Kidney (tissue), 14 donors: ENCODE results near the gene SHROOM1. TPM values are rescaled to one million over a fixed set of nuclear protein-coding genes. Genes with fewer than 3 reads are reported as not detected.

Experiments used
- DNase-seq, 5 donors: peaks; one replicate each; pipeline ENCODE4 v3.0.0-alpha.2; 2013 to 2020
- FAIRE-seq: peaks from 2 replicates; lab custom pipeline; 2012; peaks lifted over from hg19 to GRCh38; lab: Jason Lieb, UNC
- H3K27ac ChIP-seq, 2 donors: one replicate each; pipeline ENCODE4 v1.7.0; 2013; ENCODE audit warnings: low read depth in 2 of 2, low read length in 2 of 2, inconsistent platforms in 1 of 2
- H3K27me3 ChIP-seq: one replicate; pipeline ENCODE4 v1.7.1; 2013; ENCODE audit warnings: low read length, inconsistent platforms; ENCODE audit not compliant: control insufficient read depth, insufficient read depth
- H3K36me3 ChIP-seq, 3 donors: one replicate each; pipeline versions ENCODE4 v1.7.0 to v1.7.1; 2013; ENCODE audit warnings: low read length in 3 of 3, control low read depth in 1 of 3, inconsistent platforms in 1 of 3; ENCODE audit not compliant: insufficient read depth in 3 of 3, control insufficient read depth in 2 of 3
- H3K4me1 ChIP-seq, 3 donors: one replicate each; pipeline versions ENCODE4 v1.7.0 to v1.7.1; 2013; ENCODE audit warnings: low read length in 3 of 3, inconsistent platforms in 1 of 3, low read depth in 1 of 3; ENCODE audit not compliant: control insufficient read depth in 2 of 3, insufficient read depth in 2 of 3
- H3K4me3 ChIP-seq, 3 donors: one replicate each; pipeline versions ENCODE4 v1.7.0 to v1.8.1; 2013; ENCODE audit warnings: low read length in 3 of 3, control low read depth in 1 of 3, inconsistent platforms in 1 of 3
- H3K9ac ChIP-seq, 3 donors: one replicate each; pipeline versions ENCODE4 v1.7.0 to v1.7.1; 2013; ENCODE audit warnings: low read length in 3 of 3, control low read depth in 1 of 3, inconsistent platforms in 1 of 3
- H3K9me3 ChIP-seq, 3 donors: one replicate each; pipeline versions ENCODE4 v1.7.0 to v1.7.1; 2013; ENCODE audit warnings: low read length in 3 of 3, control low read depth in 1 of 3, inconsistent platforms in 1 of 3; ENCODE audit not compliant: control insufficient read depth in 2 of 3, insufficient read depth in 1 of 3
- intact Hi-C: fragments of 100-400 bp; cut with DNase I; formaldehyde crosslinking; loops from one replicate; pipeline ENCODE4 v1.11.1; 2022
- polyA plus RNA-seq: library from polyadenylated mRNA; stranded (reverse); fragments of 350-450 nt; fragmentation: Illumina TruSeq; extraction: RNeasy Lipid Tissue Mini Kit (QIAGEN cat#74804); gene quantifications from one replicate; pipeline ENCODE4 v1.2.3, GENCODE V29; 2014; ENCODE audit warnings: low read depth, low replicate concordance; ENCODE audit not compliant: insufficient read depth
- total RNA-seq: library from RNA; stranded (reverse); fragmentation: NEBNext Ultra II Directional; extraction: Animal tissue kit (Norgen Biotek cat#: 25700); gene quantifications from one replicate; pipeline ENCODE4 v1.2.1, GENCODE V29; 2021
- TF ChIP-seq, protein P1 (sequence below): IDR thresholded peaks from 3 replicates; pipeline ENCODE4 v1.5.1; 2012; ENCODE audit warnings: mild to moderate bottlenecking, moderate library complexity, borderline replicate concordance; ENCODE audit not compliant: insufficient read depth; ENCODE audit errors: extremely low read depth
- donor health status: control.
- donor health status: control.
- donor health status: control.
- donor health status: control.
- donor health status: control.
- donor health status: DM: yes; HTN: yes; CAD: no.
- donor health status: Normal renal cell carcinoma (clear cell type).

The SHROOM1 gene
- total and polyA plus RNA-seq, 2 donors from 2014 or later: 7.8 to 13.4 TPM

DNA sequence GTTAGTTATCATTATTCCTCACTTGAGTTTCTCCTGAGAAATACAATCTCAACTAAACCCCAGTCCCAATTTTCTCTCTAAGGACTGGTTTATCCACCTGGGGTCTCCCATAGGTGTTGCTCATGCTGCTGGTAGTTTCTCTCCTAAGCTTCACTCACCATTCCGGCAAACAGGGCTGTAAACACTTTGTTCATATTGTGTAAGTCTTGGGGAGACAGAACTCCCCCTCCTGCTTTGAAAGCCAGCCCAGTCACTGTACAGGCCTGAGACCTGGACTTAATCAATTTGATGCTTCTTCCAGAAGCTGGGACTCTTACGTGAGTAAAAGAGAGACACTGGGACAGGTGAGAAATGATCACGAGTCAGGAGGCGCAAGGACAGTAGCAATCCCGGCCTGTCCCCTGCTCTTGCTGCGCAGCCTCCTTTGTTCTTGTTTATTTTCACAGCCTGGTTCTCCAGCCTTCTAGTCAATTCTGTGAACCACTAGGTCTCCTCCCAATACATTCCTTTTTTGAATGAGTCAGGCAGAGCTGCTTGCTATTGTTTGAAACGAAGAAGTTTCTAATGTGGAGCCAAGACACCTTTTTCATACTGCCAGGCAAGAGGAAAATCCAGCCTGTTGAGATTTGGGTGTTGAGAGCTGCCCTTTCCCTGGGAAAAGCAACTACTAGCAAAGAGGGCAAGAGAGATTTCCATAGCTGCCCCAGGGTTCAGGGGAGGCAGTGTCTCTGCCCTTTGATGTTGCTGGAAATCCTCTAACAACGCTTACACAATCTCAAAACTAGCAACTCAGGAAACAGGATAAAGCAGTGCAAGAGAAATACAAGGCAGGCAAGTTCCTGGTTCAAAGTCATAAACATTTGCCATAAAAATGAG is 9.2 kb upstream of the SHROOM1 start:
- DNase-seq: peak in 2 of 5 donors; percentile 46 to 79

DNA sequence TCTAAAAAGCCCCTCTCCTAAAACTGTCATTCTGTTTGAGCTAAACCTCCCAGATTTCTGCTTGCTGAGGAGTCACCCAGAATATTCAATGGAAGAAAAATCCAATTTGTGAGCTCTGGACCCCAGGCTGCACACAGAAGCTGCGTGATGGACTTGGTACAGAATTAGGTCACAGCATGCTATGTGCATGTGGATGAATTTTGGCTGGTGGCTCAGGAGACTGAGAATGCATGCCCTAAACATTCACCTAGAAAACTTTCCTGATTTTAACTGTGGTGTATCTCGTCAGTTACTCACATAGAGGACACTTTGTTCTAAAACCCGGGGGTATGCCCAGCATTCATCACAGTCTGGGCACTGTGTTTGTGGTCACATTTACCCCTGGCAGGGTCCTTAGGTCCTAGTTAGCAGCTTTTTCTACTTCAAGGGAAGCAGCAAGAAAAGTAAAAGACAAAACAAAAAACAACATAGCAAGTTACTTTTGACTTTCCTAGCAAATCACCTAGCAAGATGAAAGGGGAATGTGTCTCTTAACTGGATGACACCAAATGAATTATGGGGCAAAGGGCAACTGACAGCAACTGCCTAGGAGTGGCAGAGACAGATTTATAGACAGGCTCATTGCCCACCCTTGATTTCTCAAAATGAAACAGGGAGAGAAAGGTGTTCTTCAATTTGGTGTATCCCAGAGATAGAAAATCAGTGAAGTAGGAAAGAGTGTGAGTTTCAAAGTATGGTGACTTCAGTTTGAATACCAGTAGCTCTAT is 8.3 kb upstream of the SHROOM1 start:
- FAIRE-seq: no peak
- no peak for DNase-seq
- intact Hi-C loops: no loop called here
- H3K4me1 ChIP-seq: peaks cover 0 to 5% (median 2%) of the 10 kb centered on the region in 3 donors
- H3K4me3 ChIP-seq: no peak overlapping the region
- H3K9ac ChIP-seq: no peak overlapping the region
- no peaks in the 10 kb centered on the region for H3K27me3 ChIP-seq
- TF ChIP-seq, protein P1, sequence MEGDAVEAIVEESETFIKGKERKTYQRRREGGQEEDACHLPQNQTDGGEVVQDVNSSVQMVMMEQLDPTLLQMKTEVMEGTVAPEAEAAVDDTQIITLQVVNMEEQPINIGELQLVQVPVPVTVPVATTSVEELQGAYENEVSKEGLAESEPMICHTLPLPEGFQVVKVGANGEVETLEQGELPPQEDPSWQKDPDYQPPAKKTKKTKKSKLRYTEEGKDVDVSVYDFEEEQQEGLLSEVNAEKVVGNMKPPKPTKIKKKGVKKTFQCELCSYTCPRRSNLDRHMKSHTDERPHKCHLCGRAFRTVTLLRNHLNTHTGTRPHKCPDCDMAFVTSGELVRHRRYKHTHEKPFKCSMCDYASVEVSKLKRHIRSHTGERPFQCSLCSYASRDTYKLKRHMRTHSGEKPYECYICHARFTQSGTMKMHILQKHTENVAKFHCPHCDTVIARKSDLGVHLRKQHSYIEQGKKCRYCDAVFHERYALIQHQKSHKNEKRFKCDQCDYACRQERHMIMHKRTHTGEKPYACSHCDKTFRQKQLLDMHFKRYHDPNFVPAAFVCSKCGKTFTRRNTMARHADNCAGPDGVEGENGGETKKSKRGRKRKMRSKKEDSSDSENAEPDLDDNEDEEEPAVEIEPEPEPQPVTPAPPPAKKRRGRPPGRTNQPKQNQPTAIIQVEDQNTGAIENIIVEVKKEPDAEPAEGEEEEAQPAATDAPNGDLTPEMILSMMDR: no peak
- no peak overlapping the region for H3K27ac ChIP-seq
- no peaks in the 10 kb centered on the region for H3K36me3 ChIP-seq
- no peaks in the 10 kb centered on the region for H3K9me3 ChIP-seq

More for the DNA sequence above, 9.2 kb upstream of the SHROOM1 start:
- no peak for FAIRE-seq
- Histone ChIP-seq H3K27me3 (no peaks in the 10 kb centered on the region), H3K27ac (peak overlapping the region in 1 of 2 donors; percentile 57), H3K4me1 (peaks cover 0 to 5% (median 2%) of the 10 kb centered on the region in 3 donors), H3K4me3 (no peak overlapping the region), H3K9ac (no peak overlapping the region), H3K36me3 (no peaks in the 10 kb centered on the region), H3K9me3 (no peaks in the 10 kb centered on the region)
- intact Hi-C loops: no loop called here
- TF ChIP-seq, protein P1: no peak

DNA sequence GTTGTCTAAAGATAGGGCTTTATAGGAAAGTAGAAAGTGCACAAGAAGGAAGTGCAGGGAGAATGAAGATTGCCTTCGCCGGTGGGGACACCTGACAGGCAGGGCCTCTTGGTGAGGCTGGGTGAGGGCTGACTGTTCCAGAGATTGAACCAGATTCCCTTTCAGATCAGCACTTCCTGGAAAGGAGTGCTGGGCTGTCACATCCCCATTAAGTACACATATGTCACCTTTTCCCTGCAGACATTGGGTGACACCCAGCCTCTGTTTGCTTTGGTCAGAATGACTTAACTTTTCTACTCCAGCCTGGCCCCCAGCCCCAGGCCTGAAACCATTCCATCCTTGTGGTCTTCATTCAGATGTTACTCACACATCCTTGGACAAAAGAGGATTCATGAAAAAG is 7.4 kb upstream of the SHROOM1 start:
- TF ChIP-seq, protein P1: no peak
- H3K4me1 ChIP-seq: peaks cover 0 to 5% (median 2%) of the 10 kb centered on the region in 3 donors
- FAIRE-seq (no peak), DNase-seq (no peak)
- H3K9me3 ChIP-seq: no peaks in the 10 kb centered on the region
- no peaks in the 10 kb centered on the region for H3K27me3 ChIP-seq
- no peak overlapping the region for H3K4me3 ChIP-seq
- no peaks in the 10 kb centered on the region for H3K36me3 ChIP-seq
- H3K9ac ChIP-seq: no peak overlapping the region
- intact Hi-C loops: no loop called here
- H3K27ac ChIP-seq: no peak overlapping the region
